ENCODE data around the gene KCNV2. TPM values are rescaled to one million over a fixed set of nuclear protein-coding genes. Genes with fewer than 3 reads are reported as not detected.

KCNV2 gene
- total and polyA plus RNA-seq, 2 of the 13 experiments (the other 11 are each of a cell fraction or from before 2014, with no cell fraction given) = not detected

GRCh38 chr9:2725126-2725525 is 7.8 kb downstream of the KCNV2 start (continued):
- TF ChIP-seq ZNF33B (CRISPR knock-in tag; IDR thresholded peaks at IDR 0.05) = no peak
- TF ChIP-seq ZNF777 (CRISPR knock-in tag; IDR thresholded peaks at IDR 0.05) = no peak
- no peak for TF ChIP-seq EED (CRISPR knock-in tag; IDR thresholded peaks at IDR 0.05)
- no peak for TF ChIP-seq PRMT3 (CRISPR knock-in tag; IDR thresholded peaks at IDR 0.05; ENCODE audit: borderline replicate concordance, low read depth)
- TF ChIP-seq ZKSCAN1 (IDR thresholded peaks at IDR 0.05; ENCODE audit: low read length) = no peak
- TF ChIP-seq NPAS2 (CRISPR knock-in tag; IDR thresholded peaks at IDR 0.05; ENCODE audit: borderline replicate concordance) = no peak
- TF ChIP-seq TBL1XR1 (IDR thresholded peaks at IDR 0.05; ENCODE audit: borderline replicate concordance, low read length, partially characterized antibody) = no peak
- no peak for TF ChIP-seq MTA1 (CRISPR knock-in tag; IDR thresholded peaks at IDR 0.05; ENCODE audit: borderline replicate concordance)
- TF ChIP-seq ZNF496 (CRISPR knock-in tag; IDR thresholded peaks at IDR 0.05; ENCODE audit: insufficient replicate concordance) = no peak

DNA sequence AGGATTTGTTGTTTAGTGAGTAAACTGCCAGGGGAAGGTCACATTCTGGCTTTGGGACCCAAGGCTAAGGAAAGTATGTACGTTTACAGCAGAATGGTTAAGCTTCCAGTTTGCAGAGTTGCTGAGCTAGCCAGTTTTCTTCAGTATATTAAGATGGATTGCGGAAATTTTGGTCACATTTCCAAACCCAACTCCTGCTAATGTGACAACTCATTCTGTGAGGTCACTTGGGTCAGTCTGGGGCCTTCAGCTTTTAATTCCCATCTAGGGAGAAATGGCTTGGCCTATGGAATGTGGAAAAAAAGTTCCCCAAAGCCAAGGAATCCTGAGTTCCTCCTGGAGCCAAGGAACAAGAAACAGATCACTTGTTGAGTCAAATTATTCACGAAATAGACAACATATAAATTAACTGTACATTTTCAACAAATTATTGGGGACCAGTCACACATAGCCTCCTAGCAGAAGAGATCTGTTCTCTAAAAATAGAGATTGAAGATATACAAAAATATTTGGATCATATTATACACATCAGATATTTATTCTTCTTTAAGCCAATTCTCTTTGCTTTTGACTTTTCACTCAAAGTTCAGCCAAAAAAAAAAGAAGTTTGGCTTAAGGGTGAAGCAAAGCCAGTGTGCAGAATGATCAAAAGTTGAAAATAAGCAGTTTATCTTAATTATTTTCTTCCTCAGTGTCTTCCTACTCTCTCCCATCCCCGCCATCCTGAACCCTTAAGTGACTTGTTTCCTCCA is 8.8 kb downstream of the KCNV2 start:
- no TSS peak for BruUV-seq (replicated peaks)
- no peak for TF ChIP-seq ZEB1 (IDR thresholded peaks at IDR 0.05; ENCODE audit: insufficient replicate concordance, low read depth)
- TF ChIP-seq, protein P1, sequence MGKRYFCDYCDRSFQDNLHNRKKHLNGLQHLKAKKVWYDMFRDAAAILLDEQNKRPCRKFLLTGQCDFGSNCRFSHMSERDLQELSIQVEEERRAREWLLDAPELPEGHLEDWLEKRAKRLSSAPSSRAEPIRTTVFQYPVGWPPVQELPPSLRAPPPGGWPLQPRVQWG (CRISPR knock-in tag; IDR thresholded peaks at IDR 0.05; ENCODE audit: borderline replicate concordance, low read depth) = no peak
- TF ChIP-seq, protein P2, sequence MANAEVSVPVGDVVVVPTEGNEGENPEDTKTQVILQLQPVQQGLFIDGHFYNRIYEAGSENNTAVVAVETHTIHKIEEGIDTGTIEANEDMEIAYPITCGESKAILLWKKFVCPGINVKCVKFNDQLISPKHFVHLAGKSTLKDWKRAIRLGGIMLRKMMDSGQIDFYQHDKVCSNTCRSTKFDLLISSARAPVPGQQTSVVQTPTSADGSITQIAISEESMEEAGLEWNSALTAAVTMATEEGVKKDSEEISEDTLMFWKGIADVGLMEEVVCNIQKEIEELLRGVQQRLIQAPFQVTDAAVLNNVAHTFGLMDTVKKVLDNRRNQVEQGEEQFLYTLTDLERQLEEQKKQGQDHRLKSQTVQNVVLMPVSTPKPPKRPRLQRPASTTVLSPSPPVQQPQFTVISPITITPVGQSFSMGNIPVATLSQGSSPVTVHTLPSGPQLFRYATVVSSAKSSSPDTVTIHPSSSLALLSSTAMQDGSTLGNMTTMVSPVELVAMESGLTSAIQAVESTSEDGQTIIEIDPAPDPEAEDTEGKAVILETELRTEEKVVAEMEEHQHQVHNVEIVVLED (CRISPR knock-in tag; IDR thresholded peaks at IDR 0.05; ENCODE audit: borderline replicate concordance) = no peak
- TF ChIP-seq ZNF543 (CRISPR knock-in tag; IDR thresholded peaks at IDR 0.05) = no peak
- no peak overlapping the region for H3K9ac ChIP-seq (ENCODE audit: insufficient read depth, low read depth, low read length)

More for the DNA sequence above, 8.8 kb downstream of the KCNV2 start:
- H3K4me2 ChIP-seq (ENCODE audit: low read depth, low read length) = no peak overlapping the region
- peaks cover 14% of the 10 kb centered on the region for H3K4me1 ChIP-seq (ENCODE audit: insufficient read depth, low read length)
- intact Hi-C loops (cut with micrococcal nuclease; ENCODE audit: unreplicated experiment) = loop anchor here (5.0 to 10.0 kb wide), 2 partner anchors 104 to 591 kb away; partner anchors contain the start of gene VLDLR
- CTCF ChIA-PET (ENCODE audit: low intra/inter-chr PET ratio, low total read pairs) = no interaction called here
- H4K20me1 ChIP-seq (ENCODE audit: insufficient read depth, low read length) = no peaks in the 10 kb centered on the region
- no peaks in the 10 kb centered on the region for H3K36me3 ChIP-seq (replicated peaks in 1 of 2; ENCODE audit: control insufficient read depth in 1 of 2, insufficient read depth in 2 of 2, low read length in 2 of 2)
- DNase-seq (ENCODE audit: low spot score) (no peak), ATAC-seq (no peak), FAIRE-seq (no peak)
- H3K4me3 ChIP-seq (replicated peaks in 1 of 3; ENCODE audit: insufficient read depth in 1 of 3, low read depth in 2 of 3, low read length in 3 of 3) = no peak overlapping the region
- H2AFZ ChIP-seq (ENCODE audit: low read length) = no peak overlapping the region
- no peaks in the 10 kb centered on the region for H3K27me3 ChIP-seq (ENCODE audit: control insufficient read depth in 1 of 2, insufficient read depth in 2 of 2, low read length in 2 of 2)
- WGBS (ENCODE audit: low lambda C conversion rate) = 94% methylated on average over 4 of the region's 4 CpGs
- H3K79me2 ChIP-seq (ENCODE audit: insufficient read depth, low read length) = no peaks in the 10 kb centered on the region
- in situ Hi-C loops (cut with HindIII; ENCODE audit: extremely low pct_ligation_motif_present, low pct_unique_long_range_greater_than_20kb) = no loop called here
- H3K9me3 ChIP-seq (ENCODE audit: low read length) = no peaks in the 10 kb centered on the region
- POLR2A ChIA-PET = no interaction called here
- no peak overlapping the region for H3K27ac ChIP-seq (ENCODE audit: extremely low read length, insufficient read depth, low read length)
